ENCODE data around the gene SUMO3.

SUMO3 gene

GRCh38 chr21:44778499-44778911 is 39.4 kb downstream of the SUMO3 start:
- no peak for DNase-seq (ENCODE audit: low read depth)

- DNase-seq (ENCODE audit: low read depth) = no peak
Measured at GRCh38 chr21:44778094-44778493, 39.8 kb downstream of the SUMO3 start.

DNA sequence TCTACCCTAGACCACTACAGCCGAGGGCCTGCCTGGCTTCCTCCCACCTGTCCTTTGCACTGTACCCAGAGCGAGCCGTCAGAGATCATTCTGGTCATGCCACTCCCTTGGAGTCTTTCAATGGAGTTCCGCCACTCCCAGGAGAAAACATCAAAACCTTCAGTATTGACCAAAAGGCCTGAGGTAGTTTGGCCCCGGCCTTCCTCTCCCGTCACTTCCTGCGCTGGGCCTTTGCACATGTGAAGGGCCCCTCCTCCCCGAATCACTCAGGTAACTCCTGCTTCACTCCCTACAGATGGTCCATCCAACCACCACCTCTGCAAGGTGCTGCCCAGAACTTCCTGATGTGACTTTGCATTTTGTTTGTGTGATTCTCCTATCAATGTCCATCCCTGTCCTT is 42.9 kb downstream of the SUMO3 start:
- no peak for DNase-seq (ENCODE audit: low read depth)

DNA sequence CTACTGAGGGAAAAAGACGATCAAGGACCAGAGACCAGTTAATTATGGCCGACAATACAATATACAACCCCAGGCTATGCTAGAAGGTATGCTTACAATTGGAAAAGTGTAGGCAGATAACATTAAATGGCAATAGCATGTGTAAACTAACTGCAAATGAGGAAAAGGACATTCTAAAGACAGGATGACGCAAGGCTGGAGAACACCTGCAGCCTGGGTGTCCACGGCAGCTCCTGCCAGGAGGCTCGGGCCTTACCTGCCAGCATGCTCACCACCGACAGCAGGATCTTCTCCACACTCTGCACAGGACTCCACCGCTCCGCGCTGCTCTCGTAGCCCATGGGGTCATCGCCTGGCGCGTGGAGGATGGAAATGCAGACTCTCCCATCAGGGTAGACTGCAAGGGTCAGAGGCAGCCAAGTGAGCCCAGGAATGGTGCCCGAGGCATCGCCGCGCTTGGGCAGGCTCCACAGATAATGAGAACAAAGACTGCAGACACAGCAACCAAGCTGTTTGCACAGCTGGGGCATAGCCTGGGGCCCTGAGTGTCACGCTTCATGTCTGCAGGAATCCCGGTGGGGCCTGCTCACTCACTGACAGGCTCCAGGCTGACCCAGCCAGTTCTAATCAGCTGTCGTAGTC is 44.5 kb downstream of the SUMO3 start:
- peak; percentile 9 for DNase-seq (ENCODE audit: low read depth)

GRCh38 chr21:44771896-44772525 is 45.9 kb downstream of the SUMO3 start:
- no peak for DNase-seq (ENCODE audit: low read depth)

DNA sequence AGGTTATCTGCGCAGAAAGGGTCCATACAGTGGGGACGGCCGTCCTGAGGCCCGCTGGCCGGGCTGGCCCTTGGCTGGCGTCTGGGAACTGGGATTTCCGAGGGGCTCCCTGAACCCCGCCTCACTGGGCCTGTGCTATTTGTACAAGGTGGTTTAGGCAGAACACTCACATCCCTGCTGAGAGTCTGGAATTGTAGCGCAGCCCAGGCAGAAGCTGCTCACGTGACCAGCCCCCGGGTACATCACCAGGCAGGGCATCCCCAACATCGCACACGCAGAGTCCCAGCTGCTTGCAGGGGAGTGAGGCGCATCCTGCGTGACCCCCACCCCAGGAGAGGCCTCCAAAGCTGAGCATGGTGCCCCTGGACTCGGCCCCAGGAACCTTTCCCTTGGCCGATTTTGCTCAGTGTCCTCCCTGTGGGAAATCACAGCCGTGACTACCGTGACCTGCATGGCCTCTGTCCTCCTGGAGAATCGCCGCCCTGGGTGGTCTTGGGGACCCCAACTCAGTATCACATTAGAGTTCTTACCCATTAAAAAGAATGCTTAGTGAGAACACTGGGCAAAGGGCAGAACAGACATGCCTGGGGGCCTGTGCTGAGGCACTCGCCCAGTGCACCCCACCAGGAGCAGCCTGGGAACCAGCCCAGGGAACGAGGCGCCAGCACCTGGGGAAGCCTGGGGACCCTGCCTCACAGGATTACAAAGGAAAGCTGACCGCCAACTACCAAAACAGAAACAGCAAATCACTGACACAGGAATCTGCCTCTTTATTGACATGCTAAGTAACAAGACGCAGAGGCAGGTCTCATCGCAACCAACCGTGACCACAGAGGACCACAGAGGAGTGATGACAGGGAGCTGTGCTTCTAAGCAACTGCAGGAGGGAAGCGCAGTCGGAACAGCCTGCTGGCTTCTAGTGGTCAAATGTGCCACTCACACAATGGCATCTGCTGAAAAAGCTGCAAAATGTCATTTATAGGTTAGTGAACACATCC is 49.7 kb downstream of the SUMO3 start:
- DNase-seq (ENCODE audit: low read depth) = no peak

- DNase-seq (ENCODE audit: low read depth) = no peak
Measured at GRCh38 chr21:44766818-44767354, 51.0 kb downstream of the SUMO3 start.

GRCh38 chr21:44766014-44766817 is 51.6 kb downstream of the SUMO3 start:
- DNase-seq (ENCODE audit: low read depth) = no peak

DNA sequence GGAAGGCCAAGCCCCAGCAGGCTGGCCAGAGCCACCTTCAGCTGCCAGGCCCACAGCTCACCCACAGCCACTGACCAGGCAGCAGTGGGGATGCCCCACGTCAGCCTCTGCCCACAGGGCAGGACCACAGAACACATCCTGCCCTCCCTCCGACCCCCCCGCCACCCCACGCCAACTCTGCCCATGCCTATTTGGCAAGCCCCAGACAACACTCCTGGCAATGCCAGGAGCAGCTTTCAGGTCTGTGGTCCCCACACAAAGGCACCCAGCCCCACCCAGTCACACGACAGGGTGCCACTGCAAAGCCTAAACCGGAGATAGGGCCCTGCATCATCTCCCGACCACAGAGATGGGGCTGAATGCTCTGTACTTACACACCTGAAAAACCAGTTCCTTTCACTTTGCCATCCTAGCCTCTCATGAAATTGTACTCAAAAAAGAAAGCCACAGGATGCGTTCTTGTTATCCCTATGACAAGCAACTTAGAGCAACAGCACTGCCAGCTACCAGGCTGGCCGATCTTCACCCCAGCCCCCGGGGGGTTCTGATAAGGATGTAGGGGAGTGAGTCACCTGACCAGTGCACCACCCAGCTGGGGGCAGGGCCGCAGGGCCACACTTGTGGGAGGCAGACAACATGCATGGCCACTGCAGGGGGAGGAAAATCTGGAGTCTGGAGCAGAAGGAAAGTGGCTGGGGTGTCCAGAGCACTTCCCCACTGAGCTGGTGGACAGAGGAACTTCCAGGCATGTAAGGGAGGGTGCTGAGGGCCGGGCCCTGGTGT is 52.4 kb downstream of the SUMO3 start:
- no peak for DNase-seq (ENCODE audit: low read depth)

GRCh38 chr21:44764319-44765230 is 53.3 kb downstream of the SUMO3 start:
- DNase-seq (ENCODE audit: low read depth) = no peak

GRCh38 chr21:44763451-44764318 is 54.2 kb downstream of the SUMO3 start:
- DNase-seq (ENCODE audit: low read depth) = no peak

GRCh38 chr21:44763050-44763378 is 54.8 kb downstream of the SUMO3 start:
- DNase-seq (ENCODE audit: low read depth) = no peak

DNA sequence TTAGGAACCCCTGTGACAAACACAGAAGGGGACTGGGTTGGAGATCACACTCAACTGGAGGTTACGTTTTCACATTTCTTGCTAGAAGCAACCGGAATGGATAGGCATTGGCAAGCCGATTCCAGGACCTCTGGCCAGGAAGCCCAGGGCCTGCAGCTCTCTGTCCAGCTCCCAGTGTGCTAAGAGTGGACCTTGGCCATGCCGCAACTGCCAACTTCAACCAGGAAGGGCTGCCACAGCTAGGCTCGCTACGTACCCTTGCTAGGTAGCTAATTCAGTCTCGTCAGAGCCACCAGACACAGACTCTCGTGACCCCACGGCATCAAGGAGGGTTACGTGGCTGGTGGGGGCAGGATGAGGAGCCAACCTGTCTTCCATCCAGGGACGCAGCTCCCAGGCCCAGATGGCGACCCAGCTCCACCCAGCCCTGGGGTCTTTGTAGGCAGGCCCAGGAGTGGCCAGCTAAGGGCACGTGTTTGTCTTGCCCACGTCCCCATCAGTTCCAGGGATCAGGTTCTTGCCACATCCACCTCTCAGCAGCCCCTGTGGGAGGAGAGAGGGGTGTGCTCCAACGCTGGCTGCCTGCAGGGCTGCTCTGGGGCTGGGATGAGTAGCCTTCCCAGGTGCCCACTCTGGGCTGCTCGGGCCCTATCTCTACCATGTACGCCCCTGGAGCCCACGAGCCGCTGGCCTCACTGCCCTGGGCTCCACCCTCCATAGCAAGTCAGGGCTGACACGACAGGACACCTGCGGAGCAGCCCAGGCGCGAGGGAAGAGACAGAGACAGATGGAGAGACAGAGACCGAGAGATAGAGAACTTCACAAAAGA is 55.4 kb downstream of the SUMO3 start:
- DNase-seq (ENCODE audit: low read depth) = no peak

GRCh38 chr21:44761747-44762208 is 56.1 kb downstream of the SUMO3 start:
- no peak for DNase-seq (ENCODE audit: low read depth)

DNA sequence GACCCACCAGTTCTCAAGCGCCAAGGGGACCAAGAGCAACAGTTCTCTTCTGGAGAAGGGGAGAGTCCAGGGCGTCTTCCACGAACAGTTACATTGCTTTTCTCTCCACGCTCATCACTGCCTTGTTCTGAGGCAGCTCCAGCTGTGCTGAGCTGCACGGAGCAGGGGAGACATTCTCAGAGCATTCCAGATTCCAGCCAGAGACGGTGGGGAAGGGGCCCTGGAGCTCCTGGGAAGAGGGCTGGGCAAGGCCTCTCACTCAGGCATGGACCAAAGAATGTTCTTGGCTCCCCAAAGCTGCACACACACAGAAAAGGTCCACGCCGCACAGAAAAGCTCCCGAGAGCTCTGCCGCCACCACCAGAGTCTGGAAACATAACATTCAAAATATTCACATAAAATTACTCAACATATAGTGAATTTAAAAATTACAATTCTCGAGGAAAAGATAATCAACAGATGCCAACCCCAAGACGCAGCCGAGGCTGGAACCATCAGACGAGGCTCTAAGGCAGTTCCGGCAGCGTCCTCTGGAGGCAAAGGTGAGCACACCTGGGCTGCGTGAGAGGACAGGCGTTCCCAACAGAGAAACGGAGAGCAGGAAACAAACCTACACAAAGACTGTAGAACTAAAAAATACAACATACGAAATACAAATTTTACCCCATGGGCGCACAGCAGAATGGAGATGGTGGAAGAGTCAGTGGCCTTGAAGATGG is 56.7 kb downstream of the SUMO3 start:
- no peak for DNase-seq (ENCODE audit: low read depth)

GRCh38 chr21:44760376-44760775 is 57.5 kb downstream of the SUMO3 start:
- no peak for DNase-seq (ENCODE audit: low read depth)

GRCh38 chr21:44759628-44760285 is 58.1 kb downstream of the SUMO3 start:
- DNase-seq (ENCODE audit: low read depth) = no peak

Measured in fibroblast of the conjunctiva (primary cell).